Measurements from ENCODE around the gene MBNL3.
A peak's percentile ranks its signal among the peaks of the same experiment; 100 is the strongest.

Gene MBNL3

DNA sequence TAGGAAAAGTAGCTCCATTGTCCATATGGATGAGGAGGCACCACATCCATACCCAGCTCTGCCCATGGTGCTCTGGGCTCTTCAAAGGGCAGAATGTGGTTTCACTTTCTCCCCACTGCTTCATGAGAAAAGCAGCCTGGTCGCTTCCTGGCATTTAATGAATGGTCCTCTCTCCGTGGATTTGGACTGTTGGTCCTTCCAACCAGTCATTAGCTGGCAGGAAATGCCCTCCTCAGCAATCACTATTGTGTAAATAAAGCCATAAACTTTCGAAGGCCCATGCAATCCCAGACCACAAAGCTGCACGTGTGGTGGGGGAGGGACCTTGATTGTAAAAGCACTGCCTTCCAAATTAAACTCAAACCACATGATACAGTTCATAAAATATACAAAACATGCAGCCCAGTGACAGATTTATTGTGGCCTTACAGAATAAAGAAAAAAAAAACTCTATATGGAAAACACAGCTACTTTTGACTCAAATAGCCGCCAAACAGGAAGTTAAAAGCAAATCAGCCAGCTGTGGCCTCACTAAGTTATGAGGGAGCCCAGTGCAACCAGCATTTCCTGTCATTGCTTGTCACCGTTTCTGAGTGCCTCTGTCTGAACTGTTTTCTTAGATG, 8.1 kb downstream of the MBNL3 start:
- Histone ChIP-seq H3K27me3 (ENCODE audit: insufficient read depth, low read length) (no peaks in the 10 kb centered on the region), H3K4me2 (ENCODE audit: low read length) (peak overlapping the region; percentile 93), H3K9me2 (ENCODE audit: low read depth, low read length) (no peaks in the 10 kb centered on the region), H3K9me3 (ENCODE audit: low read length) (no peaks in the 10 kb centered on the region), H3K36me3 (ENCODE audit: insufficient read depth, low read length) (no peaks in the 10 kb centered on the region), H4K20me1 (ENCODE audit: insufficient read depth, low read length) (no peaks in the 10 kb centered on the region), H3K9ac (ENCODE audit: low read length) (peak overlapping the region; percentile 56), H3K4me3 (ENCODE audit: low read depth, low read length, poor library complexity, severe bottlenecking) (peak overlapping the region; percentile 51), H3K27ac (ENCODE audit: low read depth, low read length, poor library complexity, severe bottlenecking) (peak overlapping the region; percentile 97), H3K79me2 (ENCODE audit: insufficient read depth, low read length) (peaks cover 42% of the 10 kb centered on the region), H3F3A (ENCODE audit: insufficient read depth, low read length) (no peaks in the 10 kb centered on the region), H3K4me1 (ENCODE audit: insufficient read depth, low read length, severe bottlenecking) (peaks cover 64% of the 10 kb centered on the region), H2AFZ (ENCODE audit: low read length) (no peak overlapping the region)
- TF ChIP-seq EZH2 (IDR thresholded peaks at IDR 0.05; ENCODE audit: borderline replicate concordance, low read length) = no peak
- TF ChIP-seq, protein P1, sequence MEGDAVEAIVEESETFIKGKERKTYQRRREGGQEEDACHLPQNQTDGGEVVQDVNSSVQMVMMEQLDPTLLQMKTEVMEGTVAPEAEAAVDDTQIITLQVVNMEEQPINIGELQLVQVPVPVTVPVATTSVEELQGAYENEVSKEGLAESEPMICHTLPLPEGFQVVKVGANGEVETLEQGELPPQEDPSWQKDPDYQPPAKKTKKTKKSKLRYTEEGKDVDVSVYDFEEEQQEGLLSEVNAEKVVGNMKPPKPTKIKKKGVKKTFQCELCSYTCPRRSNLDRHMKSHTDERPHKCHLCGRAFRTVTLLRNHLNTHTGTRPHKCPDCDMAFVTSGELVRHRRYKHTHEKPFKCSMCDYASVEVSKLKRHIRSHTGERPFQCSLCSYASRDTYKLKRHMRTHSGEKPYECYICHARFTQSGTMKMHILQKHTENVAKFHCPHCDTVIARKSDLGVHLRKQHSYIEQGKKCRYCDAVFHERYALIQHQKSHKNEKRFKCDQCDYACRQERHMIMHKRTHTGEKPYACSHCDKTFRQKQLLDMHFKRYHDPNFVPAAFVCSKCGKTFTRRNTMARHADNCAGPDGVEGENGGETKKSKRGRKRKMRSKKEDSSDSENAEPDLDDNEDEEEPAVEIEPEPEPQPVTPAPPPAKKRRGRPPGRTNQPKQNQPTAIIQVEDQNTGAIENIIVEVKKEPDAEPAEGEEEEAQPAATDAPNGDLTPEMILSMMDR (IDR thresholded peaks at IDR 0.05; ENCODE audit: low read length) = no peak

GRCh38 chrX:132474544-132475248, 14.1 kb downstream of the MBNL3 start:
- no peaks in the 10 kb centered on the region for H3K36me3 ChIP-seq (ENCODE audit: insufficient read depth, low read length)
- H3K27ac ChIP-seq (ENCODE audit: low read depth, low read length, poor library complexity, severe bottlenecking) = no peak overlapping the region
- peaks cover 4% of the 10 kb centered on the region for H3K4me1 ChIP-seq (ENCODE audit: insufficient read depth, low read length, severe bottlenecking)
- no peaks in the 10 kb centered on the region for H3F3A ChIP-seq (ENCODE audit: insufficient read depth, low read length)
- no peak overlapping the region for H2AFZ ChIP-seq (ENCODE audit: low read length)
- H3K9me3 ChIP-seq (ENCODE audit: low read length) = no peaks in the 10 kb centered on the region
- H4K20me1 ChIP-seq (ENCODE audit: insufficient read depth, low read length) = no peaks in the 10 kb centered on the region
- H3K4me3 ChIP-seq (ENCODE audit: low read depth, low read length, poor library complexity, severe bottlenecking) = no peak overlapping the region
- H3K9me2 ChIP-seq (ENCODE audit: low read depth, low read length) = no peaks in the 10 kb centered on the region
- no peak overlapping the region for H3K4me2 ChIP-seq (ENCODE audit: low read length)
- no peak overlapping the region for H3K9ac ChIP-seq (ENCODE audit: low read length)
- peaks cover 11% of the 10 kb centered on the region for H3K79me2 ChIP-seq (ENCODE audit: insufficient read depth, low read length)
- TF ChIP-seq, protein P1 (IDR thresholded peaks at IDR 0.05; ENCODE audit: low read length) = no peak
- TF ChIP-seq EZH2 (IDR thresholded peaks at IDR 0.05; ENCODE audit: borderline replicate concordance, low read length) = no peak
- H3K27me3 ChIP-seq (ENCODE audit: insufficient read depth, low read length) = no peaks in the 10 kb centered on the region

GRCh38 chrX:132472397-132472796, 16.4 kb downstream of the MBNL3 start:
- peaks cover 5% of the 10 kb centered on the region for H3K4me1 ChIP-seq (ENCODE audit: insufficient read depth, low read length, severe bottlenecking)
- TF ChIP-seq EZH2 (IDR thresholded peaks at IDR 0.05; ENCODE audit: borderline replicate concordance, low read length) = no peak
- TF ChIP-seq, protein P1 (IDR thresholded peaks at IDR 0.05; ENCODE audit: low read length) = no peak
- H3K79me2 ChIP-seq (ENCODE audit: insufficient read depth, low read length) = no peaks in the 10 kb centered on the region
- no peak overlapping the region for H3K27ac ChIP-seq (ENCODE audit: low read depth, low read length, poor library complexity, severe bottlenecking)
- no peak overlapping the region for H3K9ac ChIP-seq (ENCODE audit: low read length)
- no peaks in the 10 kb centered on the region for H3K36me3 ChIP-seq (ENCODE audit: insufficient read depth, low read length)
- H3K9me3 ChIP-seq (ENCODE audit: low read length) = no peaks in the 10 kb centered on the region
- H3K9me2 ChIP-seq (ENCODE audit: low read depth, low read length) = no peaks in the 10 kb centered on the region
- H3F3A ChIP-seq (ENCODE audit: insufficient read depth, low read length) = no peaks in the 10 kb centered on the region
- no peaks in the 10 kb centered on the region for H3K27me3 ChIP-seq (ENCODE audit: insufficient read depth, low read length)
- H3K4me2 ChIP-seq (ENCODE audit: low read length) = no peak overlapping the region
- H4K20me1 ChIP-seq (ENCODE audit: insufficient read depth, low read length) = no peaks in the 10 kb centered on the region
- H3K4me3 ChIP-seq (ENCODE audit: low read depth, low read length, poor library complexity, severe bottlenecking) = no peak overlapping the region
- H2AFZ ChIP-seq (ENCODE audit: low read length) = no peak overlapping the region

All from OCI-LY1 (cell line).